Measurements from ENCODE around the gene CCDC80. TPM values are rescaled to one million over a fixed set of nuclear protein-coding genes. Genes with fewer than 3 reads are reported as not detected.

Gene CCDC80
- total RNA-seq, 4 donors from 2014 or later: 7.4 to 53.3 (median 10.6) TPM

GRCh38 chr3:112688085-112688769 is 47.3 kb upstream of the CCDC80 start:
- intact Hi-C loops (cut with DNase I; ENCODE audit: low total_unique reads): no loop called here
- 71 to 79% methylated on average over 2 of the region's 2 CpGs for WGBS, 2 donors
- TF ChIP-seq POLR2A (IDR thresholded peaks at IDR 0.05): no peak
- no peak for TF ChIP-seq CTCF (IDR thresholded peaks at IDR 0.05)
- H3K4me3 ChIP-seq (ENCODE audit: low read depth, poor library complexity, severe bottlenecking): no peak overlapping the region
- no peak for DNase-seq (ENCODE audit: low spot score in 2 of 2)

GRCh38 chr3:112687616-112688015 is 46.7 kb upstream of the CCDC80 start:
- intact Hi-C loops (cut with DNase I; ENCODE audit: low total_unique reads): no loop called here
- H3K4me3 ChIP-seq (ENCODE audit: low read depth, poor library complexity, severe bottlenecking): no peak overlapping the region
- WGBS, 2 donors: 82 to 87% methylated on average over 1 of the region's 1 CpG
- DNase-seq (ENCODE audit: low spot score in 2 of 2): no peak
- no peak for TF ChIP-seq POLR2A (IDR thresholded peaks at IDR 0.05)
- TF ChIP-seq CTCF (IDR thresholded peaks at IDR 0.05): no peak

GRCh38 chr3:112687211-112687610 is 46.3 kb upstream of the CCDC80 start:
- no peak for DNase-seq (ENCODE audit: low spot score in 2 of 2)
- intact Hi-C loops (cut with DNase I; ENCODE audit: low total_unique reads): no loop called here
- H3K4me3 ChIP-seq (ENCODE audit: low read depth, poor library complexity, severe bottlenecking): no peak overlapping the region
- TF ChIP-seq CTCF (IDR thresholded peaks at IDR 0.05): no peak
- no peak for TF ChIP-seq POLR2A (IDR thresholded peaks at IDR 0.05)
- 80 to 81% methylated on average over 3 of the region's 3 CpGs for WGBS, 2 donors

- 55 to 66% methylated on average over 5 of the region's 5 CpGs for WGBS, 2 donors
- no peak for TF ChIP-seq POLR2A (IDR thresholded peaks at IDR 0.05)
- TF ChIP-seq CTCF (IDR thresholded peaks at IDR 0.05): no peak
- no peak for DNase-seq (ENCODE audit: low spot score in 2 of 2)
- H3K4me3 ChIP-seq (ENCODE audit: low read depth, poor library complexity, severe bottlenecking): no peak overlapping the region
- intact Hi-C loops (cut with DNase I; ENCODE audit: low total_unique reads): no loop called here
Measured at GRCh38 chr3:112685956-112686799, 45.2 kb upstream of the CCDC80 start.

- DNase-seq (ENCODE audit: low spot score in 2 of 2): no peak
- intact Hi-C loops (cut with DNase I; ENCODE audit: low total_unique reads): no loop called here
Measured at GRCh38 chr3:112685420-112685819, 44.5 kb upstream of the CCDC80 start.

More at GRCh38 chr3:112685420-112685819, 44.5 kb upstream of the CCDC80 start:
- 53 to 70% methylated on average over 7 of the region's 7 CpGs for WGBS, 2 donors
- TF ChIP-seq CTCF (IDR thresholded peaks at IDR 0.05): no peak
- no peak for TF ChIP-seq POLR2A (IDR thresholded peaks at IDR 0.05)
- no peak overlapping the region for H3K4me3 ChIP-seq (ENCODE audit: low read depth, poor library complexity, severe bottlenecking)

Data from lower leg skin (tissue), 4 donors.